Muscle of arm (tissue), 12 donors: ENCODE measurements around the gene CHST11. TPM values are rescaled to one million over a fixed set of nuclear protein-coding genes. Genes with fewer than 3 reads are reported as not detected.
"Not testable (repeated sequence)": the region's sequence is repeated elsewhere in the genome, so short reads cannot be mapped to it uniquely, and the experiment has no call there.

Experiments
- DNase-seq: peaks from one replicate; pipeline ENCODE4 v3.0.0-alpha.2; 2013
- polyA plus RNA-seq, 12 donors: library from polyadenylated mRNA; unstranded; fragments of 120-200 nt; gene quantifications; one replicate each; pipeline ENCODE4 v1.2.1, GENCODE V29; 2013; ENCODE audit not compliant: insufficient read length in 12 of 12

The CHST11 gene
- polyA plus RNA-seq, 12 donors: 1.4 to 13.3 (median 2.7) TPM; not detected in 1

DNA sequence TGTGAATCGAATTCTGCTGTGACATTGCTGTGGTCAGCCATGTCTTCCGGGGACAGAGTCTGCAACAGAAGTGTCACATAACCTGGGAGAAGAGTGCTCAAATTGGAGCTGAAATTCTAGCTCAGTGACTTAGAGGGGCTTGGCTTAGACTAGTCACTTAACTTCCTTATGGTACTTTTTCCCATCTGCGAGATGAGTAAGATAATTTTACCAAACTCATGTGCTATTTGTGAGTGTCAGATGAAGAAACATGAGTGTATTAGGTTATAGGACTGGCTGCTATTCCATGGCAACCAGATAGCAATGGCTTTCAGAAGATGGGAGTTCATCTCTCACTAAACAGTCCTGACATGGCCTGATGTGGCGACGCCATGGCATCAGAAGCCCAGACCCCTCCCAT is 104.1 kb downstream of the CHST11 start:
- DNase-seq: no peak

DNA sequence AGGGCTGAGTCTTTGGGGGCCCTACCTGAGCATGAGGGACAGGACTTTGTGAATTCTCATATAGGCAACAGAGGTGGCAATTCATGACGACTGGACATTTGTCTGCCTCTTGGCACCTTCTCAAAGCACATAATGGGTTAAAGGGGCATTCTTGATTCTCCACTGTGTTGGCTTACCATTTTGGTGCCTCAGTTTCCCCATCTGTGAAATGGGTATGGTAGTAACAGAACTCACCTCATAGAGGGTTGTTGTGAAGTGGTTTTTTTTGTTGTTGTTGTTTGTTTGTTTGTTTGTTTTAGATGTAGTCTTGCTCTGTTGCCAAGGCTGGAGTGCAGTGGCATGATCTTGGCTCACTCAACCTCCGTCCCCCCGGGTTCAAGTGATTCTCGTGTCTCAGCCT is 106.0 kb downstream of the CHST11 start:
- DNase-seq: no peak

DNA sequence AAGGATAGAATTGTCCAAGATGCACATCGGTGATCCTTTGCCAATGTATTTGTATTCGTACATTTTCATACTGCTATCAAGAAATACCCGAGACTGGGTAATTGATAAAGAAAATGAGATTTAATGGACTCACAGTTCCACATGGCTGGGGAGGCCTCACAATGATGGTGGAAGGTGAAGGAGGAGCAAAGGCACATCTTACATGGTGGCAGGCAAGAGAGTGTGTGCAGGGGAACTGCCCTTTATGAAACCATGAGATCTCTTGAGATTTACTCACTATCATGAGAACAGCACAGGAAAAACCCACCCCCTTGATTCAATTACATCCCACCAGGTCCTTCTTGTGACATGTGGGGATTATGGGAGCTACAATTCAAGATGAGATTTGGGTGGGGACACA is 107.9 kb downstream of the CHST11 start:
- not testable (repeated sequence) for DNase-seq

DNA sequence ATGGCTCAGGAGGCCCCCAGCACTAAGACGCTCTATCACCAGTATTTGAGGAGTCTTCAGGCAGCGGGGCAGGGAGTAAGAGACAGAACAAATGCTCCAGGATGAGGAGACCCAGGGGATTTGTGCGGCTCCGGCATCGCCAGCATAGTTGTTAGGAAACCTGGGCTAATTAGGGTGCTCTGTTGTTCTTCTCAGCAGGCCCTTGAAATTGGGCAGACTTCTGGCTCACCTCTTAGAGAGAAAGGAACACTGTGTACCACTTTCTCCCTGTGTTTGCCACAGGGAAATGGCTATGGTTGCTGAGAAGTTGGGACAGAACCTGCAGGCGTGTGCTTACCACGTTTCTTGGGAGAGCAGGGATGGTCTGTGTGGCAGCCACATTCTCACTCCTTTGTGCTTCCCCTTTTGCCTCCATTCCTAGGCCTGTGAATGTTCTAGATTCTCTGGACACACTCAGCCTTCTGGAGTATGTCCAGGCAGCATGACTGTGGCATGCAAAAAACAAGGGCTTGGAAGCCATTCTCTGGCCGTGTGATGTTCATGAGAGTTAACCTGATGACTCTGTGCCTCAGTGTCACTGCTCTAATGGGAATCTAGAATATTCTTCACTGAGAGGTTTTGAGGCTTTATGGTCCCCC is 109.0 kb downstream of the CHST11 start:
- no peak for DNase-seq

DNA sequence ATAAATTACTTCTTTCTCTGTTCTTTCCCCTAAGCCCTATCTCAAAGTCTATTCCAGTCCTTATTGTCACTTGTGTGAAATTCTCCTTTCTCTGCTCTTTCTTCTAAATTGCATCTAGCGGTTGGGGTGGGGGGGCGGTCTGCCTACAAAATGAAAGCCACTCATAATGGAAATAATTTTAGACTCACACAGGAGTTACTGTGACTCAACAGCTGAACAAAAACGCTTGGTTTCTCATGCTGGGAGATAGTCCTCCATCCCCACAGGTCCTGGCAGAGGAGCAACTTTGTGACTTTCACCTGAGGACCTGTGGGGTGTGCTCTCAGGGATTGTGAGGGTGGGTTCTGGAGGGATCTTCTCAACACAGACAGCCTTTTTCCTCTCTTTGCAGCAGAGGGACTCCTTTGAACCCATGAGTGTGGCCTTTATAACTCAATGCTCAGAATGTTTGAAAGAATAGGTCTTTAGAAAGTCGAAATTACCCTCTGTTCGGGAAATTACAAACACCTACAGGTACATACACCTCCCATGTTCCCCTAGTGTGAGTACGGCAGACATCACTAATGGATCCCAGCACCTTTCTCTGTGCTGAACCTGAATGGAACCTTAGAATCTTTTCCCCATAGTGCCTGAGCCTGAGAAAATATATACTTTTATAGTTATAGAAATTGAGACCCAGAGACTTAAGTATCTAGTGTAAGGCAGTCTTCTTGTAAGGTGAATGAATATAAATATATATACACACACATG is 109.7 kb downstream of the CHST11 start:
- DNase-seq: no peak

DNA sequence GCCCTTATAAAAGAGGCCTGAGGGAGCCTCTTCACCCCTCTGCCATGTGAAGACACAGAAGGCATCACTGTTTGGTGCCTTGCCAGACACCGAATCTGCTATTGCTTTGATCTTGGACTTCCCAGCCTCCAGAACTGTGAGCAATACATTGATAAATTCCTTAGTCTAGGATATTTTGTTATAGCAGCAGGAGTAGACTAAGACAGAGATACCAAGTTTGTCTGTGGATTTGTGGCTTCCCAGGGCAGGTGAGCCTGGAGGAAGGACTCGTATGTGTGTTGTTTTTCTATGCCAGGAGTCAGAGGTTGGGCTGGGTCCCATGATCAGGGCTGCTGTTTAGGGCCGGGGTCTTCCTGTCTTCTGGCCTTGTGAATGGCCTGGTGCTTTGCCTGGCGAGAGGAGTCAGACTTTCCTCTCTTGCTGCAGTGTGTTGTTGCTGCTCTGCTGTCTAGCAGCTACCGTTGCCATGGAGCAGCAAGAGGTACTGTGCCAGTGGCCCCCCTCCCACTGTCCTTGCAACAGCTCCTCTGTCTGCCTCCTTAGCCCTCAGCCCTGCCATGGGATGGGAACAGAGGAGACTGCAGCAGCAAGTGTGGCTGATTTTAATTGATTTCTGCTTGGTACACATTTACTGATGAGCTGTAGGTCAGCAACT is 111.2 kb downstream of the CHST11 start:
- DNase-seq: no peak

DNA sequence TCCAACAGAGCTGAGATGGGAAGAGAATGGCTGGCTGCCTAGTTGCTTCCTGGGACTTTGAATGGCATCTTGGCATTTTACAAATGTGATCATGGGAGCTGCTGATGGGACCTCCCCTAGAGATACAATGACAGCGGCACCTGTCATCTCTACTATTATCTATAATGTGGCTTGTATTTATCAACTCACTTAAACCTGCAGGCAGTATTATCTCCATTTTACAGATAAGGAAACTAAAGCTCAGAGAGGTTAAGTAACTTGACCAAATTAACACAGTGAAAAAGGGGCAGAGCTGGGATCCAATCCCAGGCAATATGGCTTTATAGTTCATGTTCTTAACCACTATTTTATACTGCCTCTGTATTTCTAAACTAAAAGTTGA is 111.7 kb downstream of the CHST11 start:
- no peak for DNase-seq

DNA sequence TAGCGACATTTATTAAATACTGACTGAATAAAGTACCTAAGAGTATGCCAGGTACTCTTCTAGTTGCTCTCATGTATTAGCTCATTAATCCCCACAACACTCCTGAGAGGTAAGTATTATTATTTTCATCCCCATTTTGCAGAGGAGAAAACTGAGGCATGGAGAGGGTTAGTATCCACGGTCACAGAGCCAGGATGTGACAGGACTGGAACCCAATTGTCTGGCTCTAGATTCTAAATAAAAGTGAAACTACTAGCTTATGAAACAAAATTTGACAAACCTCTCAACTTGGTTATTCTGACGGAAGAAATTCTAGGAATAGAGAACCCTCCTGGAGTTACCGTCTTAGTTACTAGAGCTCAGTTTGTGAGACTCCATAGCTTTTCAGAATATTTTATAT is 112.2 kb downstream of the CHST11 start:
- DNase-seq: no peak

DNA sequence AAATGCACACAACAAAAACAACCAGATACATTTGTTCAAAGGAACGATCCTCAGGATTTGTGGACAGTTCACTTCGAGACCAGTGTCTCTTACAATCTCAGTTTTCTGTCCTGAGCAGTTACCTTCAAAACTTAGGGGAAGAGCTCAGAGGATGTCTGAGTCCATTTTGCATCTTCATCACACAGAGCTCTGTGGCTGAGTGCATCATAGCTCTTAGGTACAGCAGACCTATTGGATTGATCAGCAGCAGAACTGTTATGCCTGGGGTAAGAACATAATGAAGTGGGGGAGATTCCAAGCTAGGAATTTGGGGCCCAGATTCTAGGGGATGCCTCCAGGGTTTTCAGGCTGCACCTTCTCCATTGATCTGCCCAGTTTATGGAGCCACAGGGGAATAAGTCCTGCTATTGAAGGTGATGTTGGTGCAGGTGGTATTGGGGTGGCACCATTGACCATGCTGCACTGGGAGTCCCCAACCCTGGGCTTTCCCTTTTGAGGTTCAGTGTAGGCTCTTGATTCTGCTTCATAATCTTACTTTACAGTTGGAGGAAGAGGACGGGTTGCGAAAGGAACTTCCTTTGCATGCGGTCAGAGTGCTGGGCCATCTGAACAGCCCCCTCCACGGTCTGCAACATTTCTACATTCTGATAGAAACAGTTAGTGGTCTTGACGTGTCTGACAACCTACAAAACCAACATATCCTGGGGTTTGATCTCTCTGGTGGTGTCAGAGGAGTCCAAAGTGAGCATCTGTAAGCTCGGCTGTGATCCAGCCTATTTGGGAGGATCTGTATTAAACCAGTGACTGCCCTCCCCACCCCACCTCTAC is 112.8 kb downstream of the CHST11 start:
- DNase-seq: no peak

DNA sequence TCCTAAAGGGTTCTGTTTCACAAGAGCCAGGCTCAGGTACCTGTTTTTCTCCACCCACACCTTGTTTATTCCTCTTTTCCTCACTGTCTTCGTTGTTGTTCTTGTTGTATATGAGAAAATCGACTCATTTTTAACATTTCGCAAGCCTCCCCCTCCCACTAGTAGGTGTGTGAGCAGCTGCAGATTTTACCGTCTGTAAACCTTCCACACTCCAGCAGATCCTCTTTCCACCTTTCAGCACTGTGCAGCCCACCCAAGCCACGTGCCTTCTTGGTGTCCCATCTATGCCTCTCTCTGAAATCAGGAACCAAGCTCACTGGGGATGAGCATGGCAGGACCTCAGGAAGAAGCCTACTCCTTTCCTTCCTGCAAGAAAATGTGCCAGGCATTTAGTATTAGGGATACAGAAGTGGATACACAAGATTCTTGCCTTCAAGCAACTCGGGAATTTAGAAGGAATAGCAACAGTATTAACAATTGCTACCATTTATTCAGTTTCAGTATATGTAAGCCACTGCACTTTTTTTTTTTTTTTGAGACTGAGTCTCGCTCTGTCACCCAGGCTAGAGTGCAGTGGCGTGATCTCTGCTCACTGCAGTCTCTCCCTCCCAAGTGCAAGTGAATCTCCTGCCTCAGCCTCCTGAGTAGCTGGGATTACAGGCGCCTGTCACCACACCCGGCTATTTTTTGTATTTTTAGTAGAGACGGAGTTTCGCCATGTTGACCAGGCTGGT is 113.6 kb downstream of the CHST11 start:
- no peak for DNase-seq

DNA sequence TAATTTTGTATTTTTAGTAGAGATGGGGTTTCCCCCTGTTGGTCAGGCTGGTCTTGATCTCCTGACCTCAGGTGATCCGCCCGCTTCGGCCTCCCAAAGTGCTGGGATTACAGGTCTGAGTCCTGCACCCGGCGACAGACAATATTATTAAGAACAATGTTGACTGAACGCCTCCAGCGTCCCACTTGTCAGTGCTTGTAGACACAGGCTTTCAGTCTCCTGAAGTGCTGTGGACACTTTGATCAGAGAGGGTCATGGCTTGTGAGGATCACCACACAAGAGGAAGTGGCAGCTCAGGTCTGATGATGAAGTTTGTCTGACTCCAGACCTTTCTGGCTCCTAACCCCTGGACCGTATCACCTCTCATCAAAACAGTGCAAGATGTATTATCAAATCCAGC is 114.6 kb downstream of the CHST11 start:
- DNase-seq: no peak

DNA sequence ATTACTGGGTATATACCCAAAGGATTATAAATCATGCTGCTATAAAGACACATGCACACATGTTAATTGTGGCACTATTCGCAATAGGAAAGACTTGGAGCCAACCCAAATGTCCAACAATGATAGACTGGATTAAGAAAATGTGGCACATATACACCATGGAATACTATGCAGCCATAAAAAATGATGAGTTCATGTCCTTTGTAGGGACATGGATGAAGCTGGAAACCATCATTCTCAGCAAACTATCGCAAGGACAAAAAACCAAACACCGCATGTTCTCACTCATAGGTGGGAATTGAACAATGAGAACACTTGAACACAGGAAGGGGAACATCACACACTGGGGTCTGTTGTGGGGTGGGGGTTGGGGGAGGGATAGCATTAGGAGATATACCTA is 117.6 kb downstream of the CHST11 start:
- not testable (repeated sequence) for DNase-seq

DNA sequence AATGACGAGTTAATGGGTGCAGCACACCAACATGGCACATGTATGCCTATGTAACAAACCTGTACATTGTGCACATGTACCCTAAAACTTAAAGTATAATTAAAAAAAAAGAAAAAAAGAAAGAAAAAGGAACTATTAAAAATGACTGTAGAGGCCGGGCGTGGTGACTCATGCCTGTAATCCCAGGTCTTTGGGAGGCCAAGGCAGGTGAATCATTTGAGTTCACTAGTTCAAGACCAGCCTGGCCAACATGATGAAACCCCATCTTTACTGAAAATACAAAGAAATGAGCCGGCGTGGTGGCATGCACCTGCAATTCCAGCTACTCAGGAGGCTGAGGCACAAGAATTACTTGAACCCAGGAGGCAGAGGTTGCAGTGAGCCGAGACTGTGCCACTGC is 118.0 kb downstream of the CHST11 start:
- not testable (repeated sequence) for DNase-seq

DNA sequence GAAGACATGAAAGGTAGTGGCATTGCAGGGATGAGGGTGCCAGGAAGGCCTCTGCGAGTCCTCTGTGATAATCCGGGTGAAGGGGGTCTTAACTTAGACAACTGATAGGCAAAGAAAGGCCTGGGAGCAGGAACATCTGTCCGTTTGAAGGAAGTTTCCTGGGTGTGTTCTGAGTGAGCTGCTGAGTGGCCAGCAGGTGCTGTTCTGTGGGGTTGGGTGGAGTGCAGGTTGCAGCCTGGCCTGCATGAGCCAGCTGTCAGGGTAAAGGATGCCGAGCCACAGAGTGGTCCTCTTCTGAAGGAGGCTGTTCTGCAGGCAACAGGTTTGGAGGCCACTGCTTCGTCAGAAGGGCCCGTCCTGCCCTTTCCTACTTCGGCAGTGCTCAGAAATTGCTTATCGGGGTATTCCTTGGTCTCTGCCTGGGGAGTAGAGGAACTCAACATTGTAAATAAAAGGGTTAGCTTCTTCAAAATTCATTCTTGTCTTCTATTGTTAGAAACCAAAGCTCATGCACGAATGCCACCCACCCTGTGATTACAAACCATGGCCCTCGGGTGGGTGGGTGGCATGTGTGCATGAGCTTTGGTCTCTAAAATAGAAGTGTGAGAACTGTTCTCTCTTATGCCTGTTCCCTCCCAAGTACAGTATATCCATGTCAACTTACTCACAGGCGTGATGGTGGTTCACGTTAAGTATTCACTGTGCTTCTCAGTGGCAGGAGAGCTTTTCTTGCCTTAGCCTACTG is 118.9 kb downstream of the CHST11 start:
- no peak for DNase-seq

DNA sequence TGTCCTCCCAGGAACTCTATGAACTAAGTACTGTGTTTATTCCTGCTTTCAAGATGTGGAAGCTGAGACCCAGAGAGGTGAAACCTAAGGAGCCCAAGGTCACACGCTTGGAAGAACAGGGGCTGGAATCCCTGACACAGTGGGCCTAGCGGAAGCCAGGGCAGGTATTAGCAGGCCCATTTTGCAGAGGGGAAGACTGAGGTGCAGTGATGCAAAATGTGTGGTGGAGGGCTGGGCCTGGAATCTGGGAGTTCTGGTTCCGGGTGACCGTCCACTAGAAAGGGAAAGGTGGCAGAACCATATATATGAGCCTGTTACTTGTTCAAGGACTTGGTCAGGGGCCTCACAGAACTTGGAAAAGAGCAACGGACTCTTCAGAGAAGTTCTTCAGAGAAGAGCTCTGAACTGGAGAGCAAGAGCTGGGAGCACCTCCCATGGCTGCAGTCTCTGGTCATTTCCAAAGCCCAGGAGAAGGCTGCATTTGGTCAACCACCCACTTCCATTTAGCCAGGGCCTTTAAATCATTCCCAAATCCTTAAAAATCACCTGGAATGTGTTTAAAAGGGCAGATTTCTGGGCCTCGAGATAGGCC is 119.5 kb downstream of the CHST11 start:
- no peak for DNase-seq

DNA sequence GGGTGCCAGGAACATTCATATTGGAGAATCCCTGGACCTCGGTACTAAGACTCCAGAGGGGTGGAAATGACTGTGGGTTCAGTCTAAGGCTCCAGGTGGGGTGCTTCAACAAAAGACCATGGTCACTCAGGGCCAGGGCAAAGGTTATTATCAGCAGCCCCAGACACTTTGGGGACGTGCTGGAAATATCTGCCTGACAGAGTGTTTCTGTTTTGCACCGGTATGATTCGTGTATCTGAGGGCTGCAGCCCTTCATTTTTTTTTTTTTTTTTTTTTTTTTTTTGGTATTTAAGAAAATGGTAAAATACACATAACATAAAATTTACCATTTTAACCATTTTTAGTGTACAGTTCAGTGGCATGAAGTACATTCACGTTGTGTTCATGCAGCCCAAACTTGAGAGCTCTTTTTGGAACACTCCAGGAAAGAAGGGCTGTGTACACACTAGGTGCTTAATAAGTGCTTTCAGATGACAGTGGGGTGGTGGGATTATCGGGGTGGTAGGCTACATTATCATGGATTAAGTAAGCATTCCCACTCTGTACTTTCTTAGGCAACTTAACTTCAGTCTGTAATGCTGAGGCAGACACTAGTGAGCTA is 120.3 kb downstream of the CHST11 start:
- DNase-seq: no peak

DNA sequence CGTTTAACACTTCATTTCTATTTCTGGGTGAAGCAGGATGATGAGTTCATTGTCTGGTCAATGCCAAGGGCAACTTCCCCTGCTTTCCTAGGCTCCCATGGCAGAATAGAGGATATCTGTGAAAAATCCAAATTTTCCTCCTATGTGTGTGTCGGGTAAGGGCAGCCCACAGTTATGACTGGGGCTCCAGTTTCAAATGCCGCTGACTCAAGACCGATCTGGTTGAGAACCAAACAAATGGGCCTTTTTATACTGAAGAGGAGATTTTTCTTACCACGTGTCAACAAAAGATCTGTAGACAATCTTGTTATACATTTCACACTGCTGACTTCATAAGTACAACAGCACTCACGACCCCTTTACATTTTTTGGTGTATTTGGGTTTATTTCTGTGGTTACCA is 120.8 kb downstream of the CHST11 start:
- no peak for DNase-seq

DNA sequence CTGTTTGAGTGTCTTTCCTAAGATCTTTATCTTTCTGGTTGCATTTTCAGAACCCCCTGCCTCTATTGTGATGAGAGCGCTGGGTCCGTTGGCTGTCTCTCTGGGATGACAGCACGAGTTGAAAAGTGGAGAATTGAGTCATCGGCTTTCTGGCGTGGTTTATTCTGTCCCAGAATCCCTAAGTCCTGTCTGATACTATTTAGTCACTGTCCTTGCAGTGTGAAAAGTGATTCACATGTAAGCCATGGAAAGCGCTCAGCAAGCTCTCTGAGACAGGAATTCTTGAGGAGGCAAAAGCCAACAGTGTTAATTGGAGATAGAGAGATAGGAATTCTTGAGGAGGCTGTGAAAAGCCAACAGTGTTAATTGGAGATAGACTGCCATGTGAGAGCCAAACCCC is 121.7 kb downstream of the CHST11 start:
- DNase-seq: no peak

DNA sequence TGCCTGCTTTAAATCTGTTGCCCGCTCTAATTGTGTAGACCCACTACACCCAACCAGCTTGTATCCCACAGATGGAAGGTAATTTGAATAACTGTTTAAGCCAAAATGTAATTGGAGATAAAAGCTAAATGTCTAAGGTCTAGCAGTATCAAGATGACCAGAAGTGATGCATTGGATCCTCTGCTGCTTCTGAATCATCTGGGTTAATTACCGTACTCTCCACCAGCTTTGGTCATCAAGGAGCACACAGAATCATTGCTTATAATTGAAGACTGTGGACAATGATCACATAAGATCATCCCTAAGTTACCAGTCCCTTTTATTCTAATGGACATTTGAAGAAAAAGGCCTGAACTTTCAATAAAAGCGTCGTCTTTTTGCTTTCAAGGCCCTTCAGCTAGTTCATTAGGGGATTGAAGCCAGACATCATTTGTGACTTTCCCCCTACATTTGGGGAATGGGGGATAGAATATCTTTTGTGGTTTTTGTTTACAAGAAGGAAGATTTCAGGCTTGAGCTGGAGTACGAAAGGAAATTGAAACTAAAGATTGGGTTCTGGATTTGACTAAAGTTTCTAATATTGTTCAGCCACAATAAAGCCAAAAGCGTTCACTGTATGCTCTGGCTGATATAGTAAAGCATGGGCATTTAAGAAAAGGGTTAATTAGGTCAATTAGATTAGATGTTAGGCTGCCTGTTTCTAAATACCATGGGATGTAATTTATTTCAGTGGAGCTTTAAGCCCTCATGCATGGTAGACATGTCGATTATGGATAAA is 123.2 kb downstream of the CHST11 start:
- no peak for DNase-seq
